Measurements from ENCODE around the gene C8G.

DNA sequence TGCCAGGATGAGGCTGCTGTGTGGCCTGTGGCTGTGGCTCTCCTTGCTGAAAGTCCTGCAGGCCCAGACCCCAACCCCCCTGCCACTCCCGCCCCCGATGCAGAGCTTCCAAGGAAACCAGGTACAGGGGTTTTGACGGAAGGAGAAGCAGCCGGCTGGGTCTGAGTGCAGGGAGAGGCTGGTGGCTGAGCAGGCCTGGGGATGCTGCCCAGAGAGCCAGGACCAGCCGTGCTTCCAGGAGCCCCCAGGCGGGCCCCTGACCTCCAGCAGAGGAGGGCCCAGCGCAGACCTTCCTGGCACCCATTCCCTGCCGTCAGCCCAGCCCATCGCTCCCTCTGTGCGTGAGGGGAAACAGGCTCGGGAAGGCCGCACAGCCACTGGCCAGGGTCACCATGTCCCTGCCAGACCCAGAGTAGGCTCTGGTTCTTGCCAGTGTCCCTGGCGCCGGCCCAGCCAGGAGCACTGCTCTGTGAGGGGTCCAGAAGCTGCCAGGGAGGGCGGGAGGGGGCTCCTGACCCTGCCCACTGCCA, 7.3 kb downstream of the C8G start:
- TF ChIP-seq, protein P1, sequence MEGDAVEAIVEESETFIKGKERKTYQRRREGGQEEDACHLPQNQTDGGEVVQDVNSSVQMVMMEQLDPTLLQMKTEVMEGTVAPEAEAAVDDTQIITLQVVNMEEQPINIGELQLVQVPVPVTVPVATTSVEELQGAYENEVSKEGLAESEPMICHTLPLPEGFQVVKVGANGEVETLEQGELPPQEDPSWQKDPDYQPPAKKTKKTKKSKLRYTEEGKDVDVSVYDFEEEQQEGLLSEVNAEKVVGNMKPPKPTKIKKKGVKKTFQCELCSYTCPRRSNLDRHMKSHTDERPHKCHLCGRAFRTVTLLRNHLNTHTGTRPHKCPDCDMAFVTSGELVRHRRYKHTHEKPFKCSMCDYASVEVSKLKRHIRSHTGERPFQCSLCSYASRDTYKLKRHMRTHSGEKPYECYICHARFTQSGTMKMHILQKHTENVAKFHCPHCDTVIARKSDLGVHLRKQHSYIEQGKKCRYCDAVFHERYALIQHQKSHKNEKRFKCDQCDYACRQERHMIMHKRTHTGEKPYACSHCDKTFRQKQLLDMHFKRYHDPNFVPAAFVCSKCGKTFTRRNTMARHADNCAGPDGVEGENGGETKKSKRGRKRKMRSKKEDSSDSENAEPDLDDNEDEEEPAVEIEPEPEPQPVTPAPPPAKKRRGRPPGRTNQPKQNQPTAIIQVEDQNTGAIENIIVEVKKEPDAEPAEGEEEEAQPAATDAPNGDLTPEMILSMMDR (IDR thresholded peaks at IDR 0.05; ENCODE audit: poor library complexity, severe bottlenecking): no peak
- TF ChIP-seq SMC3 (conservative IDR thresholded peaks at IDR 0.05; ENCODE audit: poor library complexity) (no peak), EP300 (conservative IDR thresholded peaks at IDR 0.05; ENCODE audit: poor library complexity, severe bottlenecking) (no peak), EZH2 (IDR thresholded peaks at IDR 0.05; ENCODE audit: borderline replicate concordance, insufficient read depth, low read length, poor library complexity, severe bottlenecking) (no peak), POLR2AphosphoS5 (IDR thresholded peaks at IDR 0.05) (no peak)
